ENCODE measurements around the gene CORIN. TPM values are rescaled to one million over a fixed set of nuclear protein-coding genes. Genes with fewer than 3 reads are reported as not detected.

CORIN gene
- total and polyA plus RNA-seq, 2 of the 13 experiments (the other 11 are each of a cell fraction or from before 2014, with no cell fraction given): 0.84 to 1.2 TPM

GRCh38 chr4:47704693-47705325 lies 133.1 kb downstream of the CORIN start (continued):
- TF ChIP-seq TCF12 (IDR thresholded peaks at IDR 0.05): no peak
- TF ChIP-seq TCF12 (CRISPR knock-in tag; IDR thresholded peaks at IDR 0.05): no peak
- no peak for TF ChIP-seq MATR3 (CRISPR knock-in tag; IDR thresholded peaks at IDR 0.05)
- no peak for TF ChIP-seq CCAR2 (optimal IDR thresholded peaks at IDR 0.05; ENCODE audit: low read depth, low read length)
- no peak for TF ChIP-seq EEA1 (CRISPR knock-in tag; IDR thresholded peaks at IDR 0.05; ENCODE audit: borderline replicate concordance)
- peak; percentile 54; the same call in 1 of the 2 replicates for TF ChIP-seq THRA (CRISPR knock-in tag; IDR thresholded peaks at IDR 0.05; ENCODE audit: borderline replicate concordance)
- no peak for TF ChIP-seq CREM (IDR thresholded peaks at IDR 0.05)
- no peak for TF ChIP-seq CREM (CRISPR knock-in tag; IDR thresholded peaks at IDR 0.05)
- TF ChIP-seq SUZ12 (IDR thresholded peaks at IDR 0.05; ENCODE audit: low read depth, low read length): no peak
- no peak for TF ChIP-seq LBX2 (CRISPR knock-in tag; IDR thresholded peaks at IDR 0.05; ENCODE audit: borderline replicate concordance)
- TF ChIP-seq FOSL1 (CRISPR knock-in tag; IDR thresholded peaks at IDR 0.05; ENCODE audit: borderline replicate concordance): no peak
- no peak for TF ChIP-seq KDM6A (CRISPR knock-in tag; IDR thresholded peaks at IDR 0.05; ENCODE audit: low read depth)
- TF ChIP-seq XRCC5 (optimal IDR thresholded peaks at IDR 0.05; ENCODE audit: low read length): peak; percentile 42
- no peak for TF ChIP-seq PTBP1 (IDR thresholded peaks at IDR 0.05; ENCODE audit: low read depth, low read length, poor library complexity, severe bottlenecking)
- no peak for TF ChIP-seq PAWR (CRISPR knock-in tag; IDR thresholded peaks at IDR 0.05; ENCODE audit: borderline replicate concordance)
- TF ChIP-seq FOXO4 (CRISPR knock-in tag; conservative IDR thresholded peaks at IDR 0.05): no peak
- TF ChIP-seq FOXC1 (CRISPR knock-in tag; IDR thresholded peaks at IDR 0.05; ENCODE audit: borderline replicate concordance): no peak
- no peak for TF ChIP-seq ESRRA (CRISPR knock-in tag; IDR thresholded peaks at IDR 0.05; ENCODE audit: low read depth)

Measured in HepG2 (cell line).